ENCODE data around the gene SERTAD1. TPM values are rescaled to one million over a fixed set of nuclear protein-coding genes. Genes with fewer than 3 reads are reported as not detected.
"Not testable (repeated sequence)": the region's sequence is repeated elsewhere in the genome, so short reads cannot be mapped to it uniquely, and the experiment has no call there.

SERTAD1 gene
- total and polyA plus RNA-seq, 11 donors: 7.6 to 40.2 (median 11.5) TPM

GRCh38 chr19:40431698-40432097, 5.9 kb upstream of the SERTAD1 start:
- 85 to 93% (median 93%) methylated on average over 3 of the region's 3 CpGs for WGBS, 4 donors
- intact Hi-C loops (cut with DNase I): no loop called here
- H3K4me1 ChIP-seq: peaks cover 0 to 35% (median 20%) of the 10 kb centered on the region in 12 donors
- H3K9me3 ChIP-seq: no peaks in the 10 kb centered on the region
- ATAC-seq: no peak
- H3K4me3 ChIP-seq: no peak overlapping the region
- peak overlapping the region in 8 of 12 donors; percentile 28 to 99 (median 96) for H3K27ac ChIP-seq
- H3K27me3 ChIP-seq: no peaks in the 10 kb centered on the region
- TF ChIP-seq POLR2A (IDR thresholded peaks at IDR 0.05): no peak
- no peak for TF ChIP-seq CTCF (IDR thresholded peaks at IDR 0.05)
- no peaks in the 10 kb centered on the region for H3K36me3 ChIP-seq
- DNase-seq: no peak

- H3K27ac ChIP-seq; ATAC-seq; DNase-seq; H3K4me3 ChIP-seq; H3K27me3 ChIP-seq; H3K9me3 ChIP-seq; intact Hi-C loops (cut with DNase I); H3K36me3 ChIP-seq: not testable (repeated sequence)
- peaks cover 0 to 39% (median 20%) of the 10 kb centered on the region in 12 donors for H3K4me1 ChIP-seq
- 96 to 98% (median 97%) methylated on average over 10 of the region's 10 CpGs for WGBS, 4 donors
Observed at GRCh38 chr19:40430242-40430641, 4.5 kb upstream of the SERTAD1 start.

- not testable (repeated sequence) for H3K27me3 ChIP-seq, DNase-seq, ATAC-seq, H3K27ac ChIP-seq, H3K9me3 ChIP-seq, H3K36me3 ChIP-seq, H3K4me3 ChIP-seq
- peaks cover 0 to 38% (median 27%) of the 10 kb centered on the region in 12 donors for H3K4me1 ChIP-seq
- intact Hi-C loops (cut with DNase I): loop anchor here in 2 of 10 donors (10.0 kb wide), 2 partner anchors 83 to 377 kb away; partner anchors contain the start of genes C19orf47 (in 1 of the 2) and PLD3 (in 1 of the 2)
- 93 to 97% (median 96%) methylated on average over 7 of the region's 7 CpGs for WGBS, 4 donors
Observed at GRCh38 chr19:40428197-40428596, 2.4 kb upstream of the SERTAD1 start.

GRCh38 chr19:40424637-40425449, 949 bp downstream of the SERTAD1 start:
- ATAC-seq (no peak), DNase-seq (no peak)

More at GRCh38 chr19:40424637-40425449, 949 bp downstream of the SERTAD1 start:
- H3K27me3 ChIP-seq: no peaks in the 10 kb centered on the region
- peak overlapping the region; percentile 58 to 98 (median 91) for H3K4me3 ChIP-seq
- peak overlapping the region; percentile 92 to 100 (median 99) for H3K27ac ChIP-seq
- intact Hi-C loops (cut with DNase I): loop anchor here in 3 of 10 donors (1.0 to 10.0 kb wide), 8 partner anchors 18 to 382 kb away; partner anchors contain the start of genes BLVRB (in 2 of the 3), C19orf47 (in 2 of the 3), PLD3 (in 2 of the 3) and LTBP4 (in 1 of the 3)
- 0 to 2% (median 1%) methylated on average over 16 to 28 of the region's 28 CpGs for WGBS, 4 donors
- peak in 1 of 12 donors; percentile 78 for TF ChIP-seq CTCF (IDR thresholded peaks at IDR 0.05)
- TF ChIP-seq POLR2A (IDR thresholded peaks at IDR 0.05): no peak
- peaks cover 0 to 49% (median 33%) of the 10 kb centered on the region in 12 donors for H3K4me1 ChIP-seq
- no peaks in the 10 kb centered on the region for H3K9me3 ChIP-seq
- peaks cover 3 to 24% (median 16%) of the 10 kb centered on the region in 9 donors for H3K36me3 ChIP-seq

Measured in heart left ventricle (tissue), 16 donors.